Measurements from ENCODE around the gene SPTBN4.
A peak's percentile ranks its signal among the peaks of the same experiment; 100 is the strongest.
"Not testable (repeated sequence)": the region's sequence is repeated elsewhere in the genome, so short reads cannot be mapped to it uniquely, and the experiment has no call there.

The SPTBN4 gene

GRCh38 chr19:40466985-40467734 lies at the start of gene SPTBN4:
TSS of gene SPTBN4 (plus strand) at chr19:40467001. CDS start at chr19:40472622, 5,621 bp downstream.
- DNase-seq, result no peak

GRCh38 chr19:40417643-40417981 lies 49.2 kb upstream of the SPTBN4 start:
- no peak for DNase-seq

GRCh38 chr19:40418040-40418439 lies 48.8 kb upstream of the SPTBN4 start:
- DNase-seq, result no peak

- DNase-seq, result no peak
These were observed 47.7 kb upstream of the SPTBN4 start for GRCh38 chr19:40419066-40419612.

- no peak for DNase-seq
These were observed 47.0 kb upstream of the SPTBN4 start for GRCh38 chr19:40419780-40420179.

- no peak for DNase-seq
These were observed 46.4 kb upstream of the SPTBN4 start for GRCh38 chr19:40420451-40420765.

GRCh38 chr19:40420766-40421765 lies 45.7 kb upstream of the SPTBN4 start:
- DNase-seq, result peak; percentile 45

- DNase-seq, result no peak
These were observed 44.6 kb upstream of the SPTBN4 start for GRCh38 chr19:40421993-40422747.

- DNase-seq, result no peak
These were observed 43.8 kb upstream of the SPTBN4 start for GRCh38 chr19:40422748-40423566.

GRCh38 chr19:40423938-40424337 lies 42.9 kb upstream of the SPTBN4 start:
- no peak for DNase-seq

GRCh38 chr19:40424637-40425449 lies 42.0 kb upstream of the SPTBN4 start:
- no peak for DNase-seq

GRCh38 chr19:40425450-40426287 lies 41.1 kb upstream of the SPTBN4 start, which contains the start of gene SERTAD1:
TSS of gene SERTAD1 (minus strand) at chr19:40425992. CDS start at chr19:40423546, 2,446 bp downstream.
- DNase-seq, result peak; percentile 99

GRCh38 chr19:40428197-40428596 lies 38.6 kb upstream of the SPTBN4 start:
- DNase-seq, result not testable (repeated sequence)

- not testable (repeated sequence) for DNase-seq
These were observed 36.6 kb upstream of the SPTBN4 start for GRCh38 chr19:40430242-40430641.

GRCh38 chr19:40431698-40432097 lies 35.1 kb upstream of the SPTBN4 start:
- no peak for DNase-seq

- not testable (repeated sequence) for DNase-seq
These were observed 34.0 kb upstream of the SPTBN4 start for GRCh38 chr19:40432760-40433159.

- peak; percentile 76 for DNase-seq
These were observed 33.2 kb upstream of the SPTBN4 start for GRCh38 chr19:40433391-40434216.

- DNase-seq, result no peak
These were observed 28.5 kb upstream of the SPTBN4 start for GRCh38 chr19:40438284-40438683.

GRCh38 chr19:40441719-40442253 lies 25.0 kb upstream of the SPTBN4 start:
- no peak for DNase-seq

Data from DMS153 (cell line).